GM18861 (cell line): Measurements from ENCODE around the gene HSPA1B.
"Not testable (repeated sequence)": the region's sequence is repeated elsewhere in the genome, so short reads cannot be mapped to it uniquely, and the experiment has no call there.

Experiments
- ATAC-seq: cut with Tn5 transposase; IDR thresholded peaks from one replicate; pipeline ENCODE4 v1.9.1; 2021; ENCODE audit not compliant: unreplicated experiment

The HSPA1B gene

DNA sequence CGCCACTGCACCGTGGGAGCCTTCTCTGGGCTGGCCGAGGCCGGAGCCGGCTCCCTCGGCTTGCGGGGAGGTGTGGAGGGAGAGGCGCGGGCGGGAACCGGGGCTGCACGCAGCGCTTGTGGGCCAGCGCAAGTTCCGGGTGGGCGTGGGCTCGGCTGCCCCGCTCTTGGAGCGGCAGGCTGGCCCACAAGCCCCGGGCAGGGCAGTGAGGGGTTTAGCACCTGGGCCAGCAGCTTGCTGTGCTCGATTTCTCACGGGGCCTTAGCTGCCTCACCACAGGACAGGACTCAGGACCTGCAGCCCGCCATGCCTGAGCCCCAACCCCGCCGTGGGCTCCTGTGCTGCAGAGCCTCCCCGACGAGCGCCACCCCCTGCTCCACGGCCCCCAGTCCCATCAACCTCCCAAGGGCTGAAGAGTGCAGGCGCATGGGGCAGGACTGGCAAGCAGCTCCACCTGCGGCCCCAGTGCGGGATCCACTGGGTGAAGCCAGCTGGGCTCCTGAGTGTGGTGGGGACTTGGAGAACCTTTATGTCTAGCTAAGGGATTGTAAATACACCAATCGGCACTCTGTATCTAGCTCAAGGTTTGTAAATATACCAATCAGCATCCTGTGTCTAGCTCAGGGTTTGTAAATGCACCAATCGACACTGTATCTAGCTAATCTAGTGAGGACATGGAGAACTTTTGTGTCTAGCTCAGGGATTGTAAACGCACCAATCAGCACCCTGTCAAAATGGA, 24.6 kb downstream of the HSPA1B start:
- not testable (repeated sequence) for ATAC-seq

DNA sequence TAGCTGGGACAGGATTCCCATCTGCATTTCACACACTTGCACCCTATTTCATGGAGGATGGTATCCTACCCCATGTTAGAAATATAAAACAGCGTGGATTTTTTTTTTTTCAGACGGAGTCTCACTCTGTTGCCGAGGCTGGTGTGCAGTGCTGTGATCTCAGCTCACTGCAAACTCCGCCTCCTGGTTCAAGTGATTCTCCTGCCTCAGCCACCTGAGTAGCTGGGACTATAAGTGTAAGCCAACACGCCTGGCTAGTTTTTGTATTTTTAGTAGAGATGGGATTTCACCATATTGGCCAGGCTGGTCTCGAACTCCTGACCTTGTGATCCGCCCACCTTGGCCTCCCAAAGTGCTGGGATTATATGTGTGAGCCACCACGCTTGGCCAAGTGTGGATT, 30.2 kb downstream of the HSPA1B start:
- ATAC-seq = not testable (repeated sequence)

DNA sequence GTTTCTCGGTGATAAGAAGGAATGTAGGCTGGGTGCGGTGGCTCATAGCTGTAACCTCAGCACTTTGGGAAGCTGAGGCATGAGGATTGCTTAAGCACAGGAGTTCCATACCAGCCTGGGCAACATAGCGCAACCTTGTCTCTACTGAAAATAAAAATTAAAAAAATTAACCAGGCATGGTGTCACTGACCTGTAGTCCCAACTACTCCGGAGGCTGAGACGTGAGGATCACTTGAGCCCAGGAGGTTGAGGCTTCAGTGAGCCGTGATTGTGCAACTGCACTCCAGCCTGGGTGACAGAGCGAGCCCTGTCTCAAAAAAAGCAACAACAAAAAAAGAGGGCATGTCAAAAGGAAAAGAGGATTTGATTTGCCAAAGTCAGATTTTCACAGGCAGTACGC, 31.2 kb downstream of the HSPA1B start:
- no peak for ATAC-seq

DNA sequence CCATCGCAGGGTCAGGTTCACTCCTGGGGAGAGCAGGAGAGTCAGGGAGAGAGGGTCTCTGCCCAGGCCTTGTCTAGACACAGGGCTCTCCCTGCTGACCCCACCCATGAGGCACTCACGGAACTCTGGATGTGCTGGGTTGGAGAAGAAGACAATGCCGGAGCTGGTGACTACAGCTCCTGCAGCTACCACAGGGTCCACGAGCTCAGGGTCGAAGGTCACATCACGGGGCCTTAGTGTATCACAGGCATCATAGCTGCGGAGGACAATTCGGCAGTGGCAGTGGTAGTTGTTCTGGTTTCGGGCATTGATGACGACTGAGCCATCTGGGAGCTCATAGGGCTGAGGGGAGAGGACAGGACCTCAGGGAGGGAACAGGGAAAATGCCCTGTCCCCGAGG, 32.4 kb downstream of the HSPA1B start:
- no peak for ATAC-seq

DNA sequence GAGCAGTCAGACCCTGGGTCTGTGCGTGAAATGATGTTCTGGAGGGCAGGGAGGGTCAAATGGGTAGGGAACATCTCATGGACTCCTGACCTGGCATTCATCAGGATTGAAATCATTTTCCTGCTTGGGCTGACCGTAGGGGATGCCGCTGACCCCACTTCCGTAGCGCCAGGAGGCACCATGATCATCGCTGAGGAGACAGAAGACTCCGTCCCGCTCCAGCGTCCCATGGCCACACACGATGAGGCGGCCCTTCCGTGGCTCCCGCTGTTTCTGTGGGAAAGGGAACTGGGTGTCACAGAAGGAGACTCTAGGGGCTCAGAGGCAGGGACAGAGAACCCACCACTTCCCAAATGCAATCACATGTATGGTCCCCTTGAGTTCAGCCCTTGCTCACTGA, 32.8 kb downstream of the HSPA1B start:
- no peak for ATAC-seq

DNA sequence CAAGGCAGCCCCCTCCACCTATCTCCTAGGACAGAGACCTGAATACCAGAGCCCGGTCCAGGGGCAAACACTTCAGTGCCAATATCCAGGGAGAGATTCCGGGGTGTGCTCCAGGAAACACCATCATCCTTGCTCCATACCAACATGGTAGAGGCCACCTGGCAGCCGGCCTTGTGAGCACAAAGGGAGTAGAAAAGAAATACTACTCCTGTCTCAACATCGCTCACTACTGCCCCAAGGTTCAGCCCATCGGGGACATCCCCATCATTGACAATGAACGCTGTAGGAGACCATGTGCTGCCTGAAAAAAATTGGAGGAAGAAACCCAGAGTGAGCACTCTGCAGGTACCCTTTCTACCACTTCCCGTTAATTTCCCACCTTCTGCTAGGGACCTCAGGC, 33.6 kb downstream of the HSPA1B start:
- no peak for ATAC-seq

DNA sequence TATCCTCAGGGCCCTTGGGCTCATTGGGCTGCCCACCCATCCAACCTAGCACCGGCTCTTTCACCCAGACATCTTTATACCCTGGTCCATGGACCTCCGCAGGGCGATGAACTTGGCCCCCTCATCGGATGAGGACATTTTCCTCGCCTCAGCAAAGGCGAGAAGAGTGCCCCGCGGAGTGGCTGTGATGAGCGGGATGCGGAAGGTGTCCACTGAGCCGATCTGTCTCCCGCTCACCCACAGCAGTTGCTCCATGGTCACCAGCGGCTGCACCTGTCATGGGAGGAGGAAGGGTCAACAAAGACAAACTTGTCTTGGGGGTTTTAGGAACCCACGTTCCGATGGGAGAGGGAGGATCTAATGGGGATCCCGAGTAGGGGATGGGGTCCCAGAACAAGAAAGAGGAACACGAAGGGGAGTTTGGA, 34.4 kb downstream of the HSPA1B start:
- ATAC-seq = no peak

DNA sequence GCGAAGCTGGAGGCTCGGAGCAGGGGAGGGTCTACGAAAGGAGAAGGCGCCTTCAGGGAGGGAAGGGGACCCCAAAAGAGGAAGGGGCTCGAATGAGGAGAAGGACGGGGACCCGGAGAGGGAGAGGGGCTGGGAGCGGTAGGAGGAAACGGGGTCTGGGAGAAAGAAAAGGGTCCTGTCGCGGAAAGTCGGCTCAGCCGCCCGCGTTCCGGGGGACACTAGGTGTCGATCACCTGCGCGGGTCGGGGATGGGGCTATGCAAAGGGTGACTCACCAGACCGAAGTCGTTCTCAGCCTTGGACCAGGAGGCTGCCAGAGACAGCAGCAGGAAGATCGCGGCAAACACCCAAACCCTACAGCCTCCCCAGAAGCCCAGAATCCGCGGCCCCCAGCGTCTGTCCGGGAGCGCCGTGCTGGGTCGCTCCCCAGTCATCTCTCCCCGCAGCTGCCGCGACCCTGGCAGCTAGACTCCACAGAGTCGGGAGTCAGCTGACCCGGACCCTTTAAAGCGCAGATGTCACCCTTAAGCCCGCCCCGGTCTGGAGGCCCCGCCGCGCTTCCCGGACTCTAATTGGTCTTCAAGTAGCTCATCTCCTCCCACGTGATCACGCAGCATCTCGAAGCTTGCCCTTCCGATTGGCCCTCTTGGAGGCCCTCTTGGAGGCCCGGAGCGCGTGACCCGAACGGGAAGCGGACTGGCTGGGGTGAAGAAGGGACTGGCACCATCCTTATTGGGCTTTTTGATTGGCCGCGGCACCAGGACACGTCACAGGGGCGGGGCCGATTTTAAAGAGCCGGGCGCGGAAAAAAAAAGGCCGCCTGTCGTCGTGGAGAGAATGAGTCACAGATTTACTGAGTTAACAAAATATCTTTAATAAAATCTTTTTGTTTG, 35.1 kb downstream of the HSPA1B start, which contains the start of gene NEU1:
Gene NEU1 (minus strand): TSS at position 478 of the 892 bp plus-strand sequence. CDS start 45 bp downstream, at position 433.
- peak; percentile 88 for ATAC-seq

DNA sequence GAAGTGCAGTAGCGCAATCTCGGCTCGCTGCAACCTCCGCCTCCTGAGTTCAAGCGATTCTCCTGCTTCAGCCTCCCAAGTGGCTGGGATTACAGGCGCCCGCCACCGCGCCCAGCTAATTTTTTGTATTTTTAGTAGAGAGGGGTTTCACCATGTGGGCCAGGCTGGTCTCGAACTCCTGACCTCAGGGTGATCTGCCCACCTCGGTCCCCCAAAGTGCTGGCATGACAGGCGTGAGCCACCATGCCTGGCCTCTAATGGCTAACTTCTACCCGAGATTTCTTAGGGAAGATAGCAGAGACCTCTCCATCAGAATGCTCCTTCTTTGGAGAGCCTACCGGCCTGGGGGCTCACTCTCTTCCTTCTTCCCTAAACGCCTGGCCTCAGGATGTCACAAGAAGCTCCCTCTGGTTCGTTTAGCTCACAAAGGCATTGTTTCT, 36.6 kb downstream of the HSPA1B start:
- not testable (repeated sequence) for ATAC-seq

DNA sequence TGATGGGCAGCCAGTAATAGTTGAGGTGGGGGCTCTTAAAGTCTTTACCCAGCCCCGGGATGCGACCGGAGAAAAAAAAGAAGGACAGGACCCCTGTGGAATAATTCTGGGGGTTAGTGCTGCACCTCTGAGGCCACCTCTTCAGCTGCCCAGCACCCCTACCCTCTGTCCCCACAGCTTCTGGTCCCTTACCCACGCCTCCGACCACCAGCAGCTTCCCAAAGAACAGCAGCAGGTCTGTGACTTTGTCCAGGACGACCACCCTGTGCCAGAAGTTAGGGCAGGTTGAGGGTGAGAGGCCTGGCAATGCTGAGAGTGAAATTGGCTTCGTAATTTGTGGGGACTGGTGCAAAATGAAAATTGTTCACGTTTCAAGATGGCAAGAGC, 37.3 kb downstream of the HSPA1B start:
- ATAC-seq = no peak

DNA sequence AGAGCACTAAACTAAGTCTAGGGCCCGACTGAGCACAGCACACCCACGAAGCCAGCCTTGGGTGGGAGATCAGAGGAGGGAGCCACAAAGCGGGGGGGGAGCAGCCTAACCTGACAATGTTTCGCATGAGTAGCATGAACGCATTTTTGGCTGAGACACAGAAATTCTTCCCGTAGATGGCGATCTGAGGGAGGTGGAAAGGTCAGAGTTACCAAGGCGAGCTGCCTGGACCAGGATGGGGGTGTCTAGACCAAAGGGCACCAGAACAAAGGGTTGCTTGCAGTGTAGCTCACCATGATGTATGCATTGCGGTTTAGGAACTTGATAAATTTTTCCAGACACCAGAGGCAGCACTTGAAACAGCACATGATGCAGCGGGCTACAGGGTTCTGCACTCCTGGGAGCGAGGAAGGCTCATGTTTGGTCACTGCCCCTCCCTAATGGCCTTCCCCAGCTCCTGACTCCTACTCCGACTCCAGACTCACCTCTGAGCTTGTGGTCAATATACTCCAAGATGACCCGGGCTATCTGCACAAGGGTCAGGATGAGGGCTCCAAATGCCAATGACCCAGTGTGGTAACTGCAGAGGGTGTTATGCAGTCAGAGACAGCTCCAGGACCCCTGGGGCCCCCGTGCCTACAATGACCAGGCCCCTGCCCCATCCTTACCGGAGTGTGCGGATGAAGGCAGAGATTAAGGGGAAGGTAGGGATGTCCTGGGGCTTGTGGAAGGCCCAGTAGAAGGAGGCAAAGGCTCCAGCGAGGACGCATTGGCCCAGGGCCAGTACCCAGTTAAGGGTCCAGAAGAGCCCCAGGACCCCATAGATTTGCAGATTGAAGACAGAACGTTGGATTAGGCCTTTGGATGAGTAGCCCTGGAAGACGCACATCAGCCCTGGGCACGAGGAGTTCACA, 37.9 kb downstream of the HSPA1B start:
- ATAC-seq = no peak

DNA sequence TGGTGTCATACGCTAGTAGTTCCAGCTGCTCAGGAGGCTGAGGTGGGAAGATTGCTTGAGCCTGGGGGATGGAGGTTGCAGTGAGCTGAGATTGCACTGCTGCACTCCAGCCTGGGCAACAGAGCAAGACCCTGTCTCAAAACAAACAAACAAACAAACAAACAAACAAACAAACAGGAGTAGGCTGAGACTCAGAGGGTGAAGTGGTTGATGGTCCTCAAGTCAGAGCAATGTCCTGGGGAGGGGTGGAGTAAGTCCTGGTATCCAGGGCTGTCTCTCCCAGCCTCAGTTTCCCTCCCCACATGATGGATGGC, 41.1 kb downstream of the HSPA1B start:
- not testable (repeated sequence) for ATAC-seq

DNA sequence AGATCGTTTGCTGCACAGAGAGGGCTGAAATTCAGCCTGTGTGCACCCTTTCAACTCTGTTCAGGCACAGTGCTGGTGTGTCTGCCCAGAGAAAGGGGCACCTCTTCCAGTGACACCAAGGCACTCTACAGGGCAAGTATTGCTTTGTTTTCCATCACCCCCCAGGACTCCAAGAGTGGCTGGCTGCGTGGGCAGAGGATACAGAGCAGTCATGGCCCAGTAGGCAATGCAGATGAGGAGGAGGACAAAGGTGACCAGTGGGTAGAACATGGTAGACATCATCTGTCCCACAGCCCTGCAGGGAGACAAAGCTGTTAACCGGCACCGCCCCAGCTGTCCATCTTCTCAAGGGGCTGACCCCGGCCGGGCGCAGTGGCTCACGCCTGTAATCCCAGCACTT, 41.8 kb downstream of the HSPA1B start:
- ATAC-seq = no peak

DNA sequence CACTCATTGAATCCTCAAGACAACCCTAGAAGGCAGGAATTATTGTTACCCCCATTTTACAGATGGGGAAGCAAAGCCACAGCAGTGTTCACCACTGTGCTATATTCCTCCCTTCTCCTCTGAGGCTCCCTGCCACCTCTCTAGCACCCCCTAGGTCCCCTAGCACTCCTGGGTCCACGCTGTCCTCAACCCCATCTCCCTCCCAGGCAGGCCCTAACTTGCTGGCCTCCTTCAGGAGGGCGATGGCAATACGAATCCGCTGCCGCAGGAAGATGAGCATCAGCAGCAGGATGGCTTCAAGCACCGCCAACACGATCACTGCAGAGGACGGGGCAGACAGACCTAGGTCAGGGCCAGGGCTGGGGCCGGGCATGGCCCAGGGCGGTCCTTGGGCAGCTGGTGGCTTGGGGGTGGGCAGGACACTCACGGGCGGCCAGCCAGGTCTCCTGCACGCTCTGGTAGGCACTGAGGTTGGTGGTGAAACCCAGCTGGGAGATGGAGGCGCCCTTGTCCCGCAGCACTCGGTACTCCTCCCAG, 42.9 kb downstream of the HSPA1B start:
- no peak for ATAC-seq

DNA sequence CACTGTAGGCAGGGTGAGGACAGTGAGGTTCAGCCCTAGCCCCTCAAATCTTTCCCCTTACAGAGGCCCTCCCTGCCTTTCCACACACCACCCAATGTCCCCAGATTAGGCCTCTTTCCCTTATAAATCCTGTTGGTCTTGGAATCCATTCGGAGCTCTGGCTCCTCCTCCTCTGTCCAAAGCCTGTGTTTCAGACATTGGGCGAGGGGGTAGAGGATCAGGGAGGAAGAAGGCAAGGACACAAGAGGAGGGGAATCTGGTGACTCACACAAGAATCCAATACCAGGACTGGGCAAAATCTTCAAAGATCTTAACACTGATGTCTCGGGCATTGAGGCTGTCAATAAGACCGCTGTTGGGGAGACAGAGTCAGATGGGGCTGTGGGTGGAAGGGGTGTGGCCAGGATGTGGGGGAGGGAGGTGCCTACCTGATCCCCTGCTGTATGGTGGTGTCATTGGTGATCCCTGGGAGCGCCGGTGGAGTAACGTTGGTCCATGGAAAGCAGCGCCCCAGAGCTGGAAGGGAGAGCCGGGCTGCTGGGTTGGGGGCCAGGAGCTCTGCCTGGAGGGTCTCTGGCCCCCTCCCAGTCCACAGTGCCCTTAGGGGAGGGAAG, 43.6 kb downstream of the HSPA1B start:
- ATAC-seq = no peak

DNA sequence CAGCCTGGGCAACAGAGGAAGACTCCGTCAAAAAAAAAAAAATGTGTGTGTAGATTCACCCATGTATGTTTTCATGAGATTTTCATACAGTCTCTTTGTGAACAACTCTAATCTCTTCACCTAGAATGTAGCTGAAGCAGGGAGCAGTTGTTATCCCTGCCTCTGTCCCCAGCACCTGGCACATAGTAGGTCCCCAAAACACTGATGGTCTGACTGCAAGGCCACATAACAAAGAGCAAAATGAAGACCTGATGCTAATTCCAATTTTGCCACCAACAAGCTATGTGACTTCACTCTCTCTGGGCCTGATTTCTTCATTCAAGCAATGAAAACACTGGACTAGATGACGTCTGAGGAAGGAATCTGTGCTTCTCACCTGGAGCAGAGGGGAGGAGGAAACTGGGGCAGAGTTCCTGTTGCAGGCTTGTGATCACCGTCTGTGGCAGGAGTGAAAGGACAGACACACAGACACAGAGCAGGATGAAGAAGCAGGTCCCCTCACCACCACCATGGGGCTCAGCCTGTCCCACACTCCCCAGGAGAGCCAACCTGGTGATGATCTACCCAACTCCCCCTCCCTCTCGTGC, 46.6 kb downstream of the HSPA1B start:
- no peak for ATAC-seq

DNA sequence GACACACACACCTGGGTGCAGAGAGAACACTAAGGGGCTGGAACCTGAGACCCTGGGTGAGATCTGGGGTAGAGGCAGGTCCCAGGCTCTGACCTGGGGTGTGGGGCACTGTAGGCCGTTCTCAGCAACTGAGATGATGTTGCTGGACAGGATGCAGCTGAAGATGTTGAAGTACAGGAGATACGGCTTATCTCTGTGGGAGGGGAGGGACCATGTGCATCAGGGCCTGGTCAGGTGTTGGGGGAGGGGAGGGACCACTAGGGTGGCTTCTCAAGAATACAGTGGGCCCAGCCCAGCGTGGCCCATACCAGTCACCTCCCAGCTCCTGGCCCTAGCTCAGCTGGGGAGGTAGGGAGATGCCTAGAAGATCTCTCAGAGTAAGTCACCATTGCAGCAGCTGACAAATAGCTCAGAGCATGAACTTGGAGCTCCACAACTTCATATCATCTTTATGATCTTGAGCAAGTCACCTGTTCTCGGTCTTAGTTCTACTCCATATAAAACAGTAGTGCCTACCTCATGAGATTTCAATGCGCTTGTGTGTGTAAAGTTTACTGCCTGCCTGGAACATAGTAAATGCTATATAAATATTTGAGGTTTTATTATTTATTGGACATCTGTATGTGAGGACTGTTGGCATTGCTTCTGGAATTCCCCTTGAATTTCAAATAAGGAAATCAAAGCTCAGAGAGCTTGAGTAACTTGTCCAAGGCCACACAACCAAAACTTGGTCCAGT, 47.5 kb downstream of the HSPA1B start:
- ATAC-seq = no peak

DNA sequence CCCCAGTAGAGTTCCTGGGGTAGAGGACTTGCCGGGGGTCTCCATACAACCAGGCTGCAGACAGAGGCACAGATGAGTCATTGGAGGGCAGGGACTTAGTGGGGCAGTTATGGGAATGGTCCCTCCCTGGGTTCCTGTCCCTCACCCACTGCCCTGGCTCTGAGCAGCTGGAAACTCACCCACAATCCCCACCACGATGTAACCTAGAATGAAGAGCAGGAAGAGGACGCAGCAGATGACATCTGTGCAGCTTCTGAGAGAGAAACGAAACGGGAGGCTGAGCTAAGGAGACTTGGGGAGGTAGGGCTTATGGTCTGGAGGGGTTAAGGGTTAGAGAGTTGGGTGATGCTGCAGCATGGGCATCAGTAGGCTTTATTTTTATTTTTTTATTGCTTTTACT, 48.3 kb downstream of the HSPA1B start:
- no peak for ATAC-seq

DNA sequence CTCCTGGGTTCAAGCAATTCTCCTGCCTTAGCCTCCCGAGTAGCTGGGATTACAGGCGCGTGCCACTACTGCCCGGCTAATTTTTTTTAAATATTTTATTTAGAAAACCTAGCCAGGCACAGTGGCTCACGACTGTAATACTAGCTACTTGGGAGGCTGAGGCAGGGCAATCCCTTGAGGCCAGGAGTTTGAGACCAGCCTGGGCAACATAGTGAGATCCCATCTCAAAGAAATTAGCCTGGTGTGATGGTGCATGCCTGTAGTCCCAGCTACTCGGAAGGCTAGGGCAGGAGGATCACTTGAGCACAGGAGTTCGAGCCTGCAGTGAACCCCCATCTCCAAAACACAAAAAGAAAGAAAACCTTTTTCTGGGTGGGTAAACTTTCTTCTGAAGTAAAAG, 48.8 kb downstream of the HSPA1B start:
- no peak for ATAC-seq
